ENCODE data around the gene ADGRG3.

Gene ADGRG3

DNA sequence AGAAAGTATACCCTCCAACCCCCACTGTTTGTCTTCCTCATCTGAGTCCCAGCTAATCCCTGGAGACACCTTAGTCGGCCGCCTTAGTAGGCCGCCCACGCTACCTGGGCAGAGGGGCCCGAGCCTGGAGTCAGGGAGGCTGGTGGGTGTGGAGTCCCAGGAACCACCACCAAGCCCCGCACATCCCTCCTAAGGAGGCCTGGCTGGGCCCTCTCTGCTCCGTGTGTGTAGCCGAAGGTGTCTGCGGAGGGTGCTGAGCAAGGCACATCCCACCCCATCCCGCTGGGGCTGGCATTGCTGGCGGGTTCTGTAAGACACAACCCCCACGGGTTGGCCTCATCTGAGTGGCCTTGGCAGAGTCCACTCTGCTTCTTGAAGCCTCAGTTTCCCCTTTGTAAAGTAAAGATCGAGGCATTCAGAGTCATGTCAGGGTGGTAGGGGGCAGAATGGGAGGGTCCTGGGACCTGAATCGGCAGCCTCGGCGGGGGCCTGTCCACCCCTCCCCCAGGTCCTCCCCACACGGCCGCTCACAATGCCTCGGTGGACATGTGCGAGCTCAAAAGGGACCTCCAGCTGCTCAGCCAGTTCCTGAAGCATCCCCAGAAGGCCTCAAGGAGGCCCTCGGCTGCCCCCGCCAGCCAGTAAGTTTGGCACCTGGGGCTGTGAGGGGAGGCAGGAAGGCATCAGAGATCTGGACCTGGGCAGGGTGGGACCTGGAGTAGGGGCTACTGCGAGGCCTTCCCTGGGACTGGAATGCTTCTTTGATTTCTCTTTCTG, 15.2 kb upstream of the ADGRG3 start:
- peak overlapping the region; percentile 84 for H3K27ac Mint-ChIP-seq (ENCODE audit: low read depth)
- ATAC-seq (replicated peaks; ENCODE audit: extremely low read depth, poor library complexity, severe bottlenecking) (no peak), DNase-seq (ENCODE audit: low spot score in 2 of 2) (no peak)
- H3K4me1 Mint-ChIP-seq, result peaks cover 45% of the 10 kb centered on the region
- no peak overlapping the region for H3K4me3 Mint-ChIP-seq
- peaks cover 30% of the 10 kb centered on the region for H3K36me3 Mint-ChIP-seq (ENCODE audit: insufficient read depth)
- no peaks in the 10 kb centered on the region for H3K27me3 Mint-ChIP-seq
- no peaks in the 10 kb centered on the region for H3K9me3 Mint-ChIP-seq

DNA sequence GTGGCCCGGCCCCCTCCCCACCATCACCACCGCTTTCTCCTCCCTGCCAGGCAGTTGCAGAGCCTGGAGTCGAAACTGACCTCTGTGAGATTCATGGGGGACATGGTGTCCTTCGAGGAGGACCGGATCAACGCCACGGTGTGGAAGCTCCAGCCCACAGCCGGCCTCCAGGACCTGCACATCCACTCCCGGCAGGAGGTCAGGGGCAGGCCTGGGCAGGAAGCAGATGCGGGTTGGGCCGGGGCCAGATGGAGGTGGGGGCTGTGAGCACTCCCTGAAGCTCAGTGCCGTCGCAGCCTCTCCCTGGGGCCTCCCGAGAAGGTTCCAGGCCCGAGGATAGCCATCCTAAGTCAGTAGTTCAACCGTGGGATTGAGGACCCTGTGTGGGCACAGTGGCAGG, 14.2 kb upstream of the ADGRG3 start:
- Mint-ChIP-seq H3K9me3 (no peaks in the 10 kb centered on the region), H3K4me1 (peaks cover 35% of the 10 kb centered on the region), H3K27me3 (no peaks in the 10 kb centered on the region), H3K4me3 (no peak overlapping the region), H3K36me3 (ENCODE audit: insufficient read depth) (peaks cover 34% of the 10 kb centered on the region), H3K27ac (ENCODE audit: low read depth) (peak overlapping the region; percentile 67)
- ATAC-seq (replicated peaks; ENCODE audit: extremely low read depth, poor library complexity, severe bottlenecking), result no peak
- DNase-seq (ENCODE audit: low spot score in 2 of 2), result no peak

DNA sequence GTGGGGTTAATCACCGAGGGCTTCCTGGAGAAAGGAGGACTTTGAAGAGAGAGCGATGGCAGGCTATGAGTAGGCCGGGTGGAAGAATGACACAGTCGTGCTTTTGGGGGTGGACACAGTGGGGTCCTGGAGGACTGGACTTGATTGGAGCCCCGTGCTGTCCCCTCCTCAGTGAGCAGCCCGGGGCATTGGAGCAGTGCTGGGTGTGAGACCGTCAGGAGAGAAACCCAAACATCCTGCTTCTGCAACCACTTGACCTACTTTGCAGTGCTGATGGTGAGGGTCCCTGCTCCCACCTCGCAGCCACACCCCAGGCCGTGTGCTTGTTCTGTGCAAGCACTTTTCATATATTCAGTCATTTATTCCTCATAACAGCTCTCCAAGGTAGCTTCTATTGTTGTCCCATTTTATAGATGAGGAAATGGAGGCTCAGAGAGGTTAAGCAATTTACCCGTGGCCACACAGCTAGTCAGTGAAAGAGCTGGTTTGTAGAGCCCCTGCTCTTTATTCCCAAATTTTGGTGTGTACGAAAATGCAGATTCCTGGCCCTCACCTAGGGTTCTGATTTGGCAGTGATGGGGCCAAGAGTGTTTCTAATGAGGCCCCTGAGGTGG, 11.7 kb upstream of the ADGRG3 start:
- H3K4me3 Mint-ChIP-seq, result peak overlapping the region; percentile 67
- ATAC-seq (replicated peaks; ENCODE audit: extremely low read depth, poor library complexity, severe bottlenecking) (no peak), DNase-seq (ENCODE audit: low spot score in 2 of 2) (no peak)
- no peaks in the 10 kb centered on the region for H3K27me3 Mint-ChIP-seq
- H3K9me3 Mint-ChIP-seq, result no peaks in the 10 kb centered on the region
- H3K27ac Mint-ChIP-seq (ENCODE audit: low read depth), result peak overlapping the region; percentile 57
- H3K4me1 Mint-ChIP-seq, result peaks cover 26% of the 10 kb centered on the region
- peaks cover 31% of the 10 kb centered on the region for H3K36me3 Mint-ChIP-seq (ENCODE audit: insufficient read depth)

DNA sequence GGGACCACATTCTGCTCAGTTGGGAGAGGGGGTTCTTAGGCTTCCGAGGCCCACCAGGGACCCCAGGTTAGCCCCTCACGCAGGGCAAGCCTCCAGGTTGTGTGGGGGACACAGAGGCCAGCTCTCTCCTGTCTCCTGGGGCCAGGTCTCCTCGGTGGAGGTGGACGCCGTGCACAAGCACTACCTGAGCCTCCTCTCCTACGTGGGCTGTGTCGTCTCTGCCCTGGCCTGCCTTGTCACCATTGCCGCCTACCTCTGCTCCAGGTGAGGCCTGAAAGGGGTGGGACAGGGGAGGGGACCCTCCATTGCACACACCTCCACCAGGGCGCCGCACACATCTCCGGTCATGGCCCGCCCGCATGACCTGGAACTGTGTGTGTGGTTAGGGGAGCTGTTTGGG, 10.9 kb upstream of the ADGRG3 start:
- H3K36me3 Mint-ChIP-seq (ENCODE audit: insufficient read depth), result peaks cover 29% of the 10 kb centered on the region
- no peaks in the 10 kb centered on the region for H3K27me3 Mint-ChIP-seq
- H3K27ac Mint-ChIP-seq (ENCODE audit: low read depth), result no peak overlapping the region
- H3K9me3 Mint-ChIP-seq, result no peaks in the 10 kb centered on the region
- no peak overlapping the region for H3K4me3 Mint-ChIP-seq
- H3K4me1 Mint-ChIP-seq, result peaks cover 18% of the 10 kb centered on the region
- DNase-seq (ENCODE audit: low spot score in 2 of 2) (no peak), ATAC-seq (replicated peaks; ENCODE audit: extremely low read depth, poor library complexity, severe bottlenecking) (no peak)

DNA sequence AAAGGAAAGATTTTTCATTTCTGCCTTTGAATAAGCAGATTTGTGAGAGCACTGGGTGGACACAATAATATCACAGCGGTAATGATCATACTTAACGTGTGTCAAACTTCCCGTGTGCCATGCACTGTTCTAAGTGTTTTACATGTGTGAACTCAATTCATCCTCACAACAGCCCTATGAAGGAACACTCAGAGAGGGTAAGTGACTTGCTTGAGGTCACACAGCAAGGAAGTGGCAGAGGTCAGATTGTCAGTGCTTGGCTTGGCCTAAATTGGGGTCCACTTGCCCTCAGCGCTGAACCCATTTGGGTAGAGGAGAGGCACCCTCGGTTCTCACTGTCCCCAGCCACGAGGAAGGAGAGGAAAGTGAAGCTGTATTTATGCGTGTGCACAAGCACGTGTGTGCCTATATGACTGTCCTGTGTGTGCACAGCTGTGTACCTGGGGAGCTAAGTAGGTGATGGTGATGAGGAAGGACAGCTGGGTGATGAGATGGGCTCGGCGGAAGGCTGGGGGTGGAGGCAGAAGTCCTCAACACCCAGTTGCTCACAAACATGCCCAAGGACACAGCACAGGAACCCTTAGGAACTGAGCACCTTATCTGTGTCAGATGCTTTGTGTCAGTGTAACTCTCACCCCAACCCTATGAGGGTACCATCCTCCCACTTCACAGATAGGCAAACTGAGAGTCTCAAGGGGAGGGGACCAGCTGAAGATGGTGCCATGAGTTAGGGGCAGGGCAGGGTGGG, 9.8 kb upstream of the ADGRG3 start:
- ATAC-seq (replicated peaks; ENCODE audit: extremely low read depth, poor library complexity, severe bottlenecking), result no peak
- H3K27ac Mint-ChIP-seq (ENCODE audit: low read depth), result no peak overlapping the region
- peaks cover 16% of the 10 kb centered on the region for H3K4me1 Mint-ChIP-seq
- no peaks in the 10 kb centered on the region for H3K9me3 Mint-ChIP-seq
- H3K36me3 Mint-ChIP-seq (ENCODE audit: insufficient read depth), result peaks cover 32% of the 10 kb centered on the region
- DNase-seq (ENCODE audit: low spot score in 2 of 2), result no peak
- no peak overlapping the region for H3K4me3 Mint-ChIP-seq
- no peaks in the 10 kb centered on the region for H3K27me3 Mint-ChIP-seq

DNA sequence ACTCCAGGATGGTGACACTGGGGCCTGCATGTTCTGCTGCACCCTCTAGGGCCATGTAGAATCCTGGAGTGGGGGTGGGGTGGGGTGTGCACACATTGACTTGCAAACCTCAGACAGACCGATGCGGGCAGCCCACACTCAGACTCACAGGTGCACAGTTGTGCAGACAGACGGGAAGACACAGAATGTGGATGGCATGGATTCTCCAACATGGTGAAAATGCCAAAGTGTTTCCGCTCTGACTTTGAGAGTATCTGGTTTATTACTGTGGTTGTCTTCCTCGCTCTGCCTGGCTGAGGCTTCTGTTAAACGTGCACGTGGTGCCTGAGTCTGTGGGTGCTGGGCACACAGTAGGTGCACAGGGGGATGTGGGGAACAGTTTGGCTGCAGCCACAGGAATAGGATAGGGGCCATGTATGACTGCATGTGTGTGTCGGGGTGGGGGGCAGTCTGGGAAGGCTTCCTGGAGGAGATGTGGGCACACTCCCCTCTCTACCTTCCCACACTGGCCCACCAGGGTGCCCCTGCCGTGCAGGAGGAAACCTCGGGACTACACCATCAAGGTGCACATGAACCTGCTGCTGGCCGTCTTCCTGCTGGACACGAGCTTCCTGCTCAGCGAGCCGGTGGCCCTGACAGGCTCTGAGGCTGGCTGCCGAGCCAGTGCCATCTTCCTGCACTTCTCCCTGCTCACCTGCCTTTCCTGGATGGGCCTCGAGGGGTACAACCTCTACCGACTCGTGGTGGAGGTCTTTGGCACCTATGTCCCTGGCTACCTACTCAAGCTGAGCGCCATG, 9.0 kb upstream of the ADGRG3 start:
- no peak overlapping the region for H3K4me3 Mint-ChIP-seq
- H3K36me3 Mint-ChIP-seq (ENCODE audit: insufficient read depth), result peaks cover 30% of the 10 kb centered on the region
- no peak overlapping the region for H3K27ac Mint-ChIP-seq (ENCODE audit: low read depth)
- no peak for DNase-seq (ENCODE audit: low spot score in 2 of 2)
- H3K27me3 Mint-ChIP-seq, result no peaks in the 10 kb centered on the region
- no peaks in the 10 kb centered on the region for H3K9me3 Mint-ChIP-seq
- H3K4me1 Mint-ChIP-seq, result peaks cover 16% of the 10 kb centered on the region
- ATAC-seq (replicated peaks; ENCODE audit: extremely low read depth, poor library complexity, severe bottlenecking), result no peak

DNA sequence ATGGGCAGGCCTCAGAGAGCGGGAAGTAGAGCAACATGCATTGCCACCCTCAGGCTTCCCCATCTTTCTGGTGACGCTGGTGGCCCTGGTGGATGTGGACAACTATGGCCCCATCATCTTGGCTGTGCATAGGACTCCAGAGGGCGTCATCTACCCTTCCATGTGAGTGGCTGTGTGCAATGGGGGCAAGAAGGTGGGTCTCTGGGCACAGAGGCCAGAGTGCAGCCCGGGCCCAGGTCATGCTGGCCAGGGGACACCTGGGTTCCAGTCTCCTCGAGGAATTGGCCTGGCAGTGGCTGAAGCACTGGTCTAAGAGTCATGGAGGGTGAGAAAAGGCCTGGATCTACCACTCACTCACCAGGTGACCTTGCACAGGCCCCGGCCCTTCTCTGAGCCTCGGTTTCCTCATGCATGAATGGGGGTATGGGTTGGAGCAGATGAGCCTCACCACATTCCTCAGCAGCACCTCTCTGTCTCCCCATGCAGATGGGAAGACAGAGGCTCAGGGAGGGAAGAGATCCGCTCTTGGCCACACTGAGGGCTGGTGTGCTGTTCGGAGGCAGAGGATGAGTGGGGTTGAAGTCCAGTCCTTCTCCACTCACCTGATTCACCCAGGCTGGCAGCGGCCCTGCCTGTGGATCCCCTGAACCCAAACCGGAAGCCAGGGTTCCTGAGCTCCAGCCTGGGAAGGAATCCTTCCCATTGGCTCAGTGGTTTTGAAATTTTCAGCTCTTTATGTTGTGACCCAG, 7.2 kb upstream of the ADGRG3 start:
- Mint-ChIP-seq H3K27me3 (no peaks in the 10 kb centered on the region), H3K36me3 (ENCODE audit: insufficient read depth) (peaks cover 26% of the 10 kb centered on the region), H3K4me1 (peaks cover 13% of the 10 kb centered on the region), H3K4me3 (no peak overlapping the region), H3K27ac (ENCODE audit: low read depth) (no peak overlapping the region), H3K9me3 (no peaks in the 10 kb centered on the region)
- DNase-seq (ENCODE audit: low spot score in 2 of 2) (no peak), ATAC-seq (replicated peaks; ENCODE audit: extremely low read depth, poor library complexity, severe bottlenecking) (no peak)

DNA sequence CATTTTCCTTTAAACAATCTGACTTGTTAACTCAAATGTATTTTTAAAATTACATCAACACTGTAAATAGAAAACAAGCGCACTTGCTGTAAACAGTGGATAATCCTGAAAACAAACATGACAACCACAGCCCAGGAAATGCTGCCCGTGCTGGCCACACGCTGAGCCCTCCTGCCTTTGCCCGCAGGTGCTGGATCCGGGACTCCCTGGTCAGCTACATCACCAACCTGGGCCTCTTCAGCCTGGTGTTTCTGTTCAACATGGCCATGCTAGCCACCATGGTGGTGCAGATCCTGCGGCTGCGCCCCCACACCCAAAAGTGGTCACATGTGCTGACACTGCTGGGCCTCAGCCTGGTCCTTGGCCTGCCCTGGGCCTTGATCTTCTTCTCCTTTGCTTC, 6.6 kb upstream of the ADGRG3 start:
- ATAC-seq (replicated peaks; ENCODE audit: extremely low read depth, poor library complexity, severe bottlenecking) (no peak), DNase-seq (ENCODE audit: low spot score in 2 of 2) (no peak)
- Mint-ChIP-seq H3K27me3 (no peaks in the 10 kb centered on the region), H3K4me3 (no peak overlapping the region), H3K4me1 (peaks cover 7% of the 10 kb centered on the region), H3K9me3 (no peaks in the 10 kb centered on the region), H3K36me3 (ENCODE audit: insufficient read depth) (peaks cover 26% of the 10 kb centered on the region), H3K27ac (ENCODE audit: low read depth) (no peak overlapping the region)

DNA sequence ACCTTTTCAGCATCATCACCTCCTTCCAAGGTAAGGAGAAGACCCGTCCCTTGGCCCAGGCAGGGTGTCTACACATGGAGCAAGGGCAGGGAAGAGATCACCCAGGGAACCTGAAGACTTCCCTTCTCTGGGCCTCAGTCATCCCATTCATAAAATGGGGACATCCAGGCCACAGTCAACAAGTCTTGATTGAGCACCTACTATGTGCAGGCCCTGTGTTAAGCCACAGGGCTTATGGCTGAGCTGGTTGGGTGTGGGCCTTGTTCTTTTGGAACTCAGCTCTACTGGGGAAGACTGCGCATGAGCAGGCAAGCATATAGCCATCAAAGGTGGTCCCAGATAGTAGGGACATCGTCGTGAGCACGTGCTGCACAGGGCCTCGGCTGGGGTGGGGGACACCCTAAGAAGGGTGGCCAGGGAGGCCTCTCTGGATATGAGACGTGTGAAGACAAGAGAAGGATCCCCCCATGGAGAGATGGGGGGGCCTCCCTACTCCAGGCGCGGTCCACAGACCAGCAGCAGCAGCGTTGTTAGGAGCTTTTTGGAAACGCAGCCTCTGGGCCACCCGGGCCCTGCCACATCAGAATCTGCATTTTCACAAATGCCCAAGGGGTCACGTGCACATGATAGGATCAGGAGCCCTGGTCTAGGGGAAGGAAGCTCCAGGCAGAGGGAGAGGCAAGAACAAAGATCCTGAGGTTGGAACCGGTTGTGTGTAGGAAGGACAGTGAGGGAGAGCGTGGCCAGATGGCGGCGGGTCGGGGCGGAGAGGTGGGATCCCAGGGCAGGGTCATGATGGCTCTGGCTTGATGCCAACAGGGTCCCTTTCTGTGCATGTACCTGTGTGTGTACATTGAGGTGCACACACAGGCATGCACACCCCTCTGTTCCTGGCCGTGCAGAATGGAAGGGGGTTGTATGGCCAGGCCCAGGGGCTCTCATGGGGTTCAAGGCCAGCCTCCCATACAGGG, 5.9 kb upstream of the ADGRG3 start:
- no peaks in the 10 kb centered on the region for H3K27me3 Mint-ChIP-seq
- DNase-seq (ENCODE audit: low spot score in 2 of 2) (no peak), ATAC-seq (replicated peaks; ENCODE audit: extremely low read depth, poor library complexity, severe bottlenecking) (no peak)
- no peaks in the 10 kb centered on the region for H3K9me3 Mint-ChIP-seq
- peaks cover 7% of the 10 kb centered on the region for H3K4me1 Mint-ChIP-seq
- peaks cover 26% of the 10 kb centered on the region for H3K36me3 Mint-ChIP-seq (ENCODE audit: insufficient read depth)
- no peak overlapping the region for H3K4me3 Mint-ChIP-seq
- no peak overlapping the region for H3K27ac Mint-ChIP-seq (ENCODE audit: low read depth)

DNA sequence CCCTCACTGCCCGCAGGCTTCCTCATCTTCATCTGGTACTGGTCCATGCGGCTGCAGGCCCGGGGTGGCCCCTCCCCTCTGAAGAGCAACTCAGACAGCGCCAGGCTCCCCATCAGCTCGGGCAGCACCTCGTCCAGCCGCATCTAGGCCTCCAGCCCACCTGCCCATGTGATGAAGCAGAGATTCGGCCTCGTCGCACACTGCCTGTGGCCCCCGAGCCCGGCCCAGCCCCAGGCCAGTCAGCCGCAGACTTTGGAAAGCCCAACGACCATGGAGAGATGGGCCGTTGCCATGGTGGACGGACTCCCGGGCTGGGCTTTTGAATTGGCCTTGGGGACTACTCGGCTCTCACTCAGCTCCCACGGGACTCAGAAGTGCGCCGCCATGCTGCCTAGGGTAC, 4.7 kb upstream of the ADGRG3 start:
- no peak for DNase-seq (ENCODE audit: low spot score in 2 of 2)
- Mint-ChIP-seq H3K4me1 (peaks cover 7% of the 10 kb centered on the region), H3K4me3 (no peak overlapping the region), H3K36me3 (ENCODE audit: insufficient read depth) (peaks cover 20% of the 10 kb centered on the region), H3K27me3 (no peaks in the 10 kb centered on the region), H3K9me3 (no peaks in the 10 kb centered on the region), H3K27ac (ENCODE audit: low read depth) (no peak overlapping the region)
- ATAC-seq (replicated peaks; ENCODE audit: extremely low read depth, poor library complexity, severe bottlenecking), result no peak

DNA sequence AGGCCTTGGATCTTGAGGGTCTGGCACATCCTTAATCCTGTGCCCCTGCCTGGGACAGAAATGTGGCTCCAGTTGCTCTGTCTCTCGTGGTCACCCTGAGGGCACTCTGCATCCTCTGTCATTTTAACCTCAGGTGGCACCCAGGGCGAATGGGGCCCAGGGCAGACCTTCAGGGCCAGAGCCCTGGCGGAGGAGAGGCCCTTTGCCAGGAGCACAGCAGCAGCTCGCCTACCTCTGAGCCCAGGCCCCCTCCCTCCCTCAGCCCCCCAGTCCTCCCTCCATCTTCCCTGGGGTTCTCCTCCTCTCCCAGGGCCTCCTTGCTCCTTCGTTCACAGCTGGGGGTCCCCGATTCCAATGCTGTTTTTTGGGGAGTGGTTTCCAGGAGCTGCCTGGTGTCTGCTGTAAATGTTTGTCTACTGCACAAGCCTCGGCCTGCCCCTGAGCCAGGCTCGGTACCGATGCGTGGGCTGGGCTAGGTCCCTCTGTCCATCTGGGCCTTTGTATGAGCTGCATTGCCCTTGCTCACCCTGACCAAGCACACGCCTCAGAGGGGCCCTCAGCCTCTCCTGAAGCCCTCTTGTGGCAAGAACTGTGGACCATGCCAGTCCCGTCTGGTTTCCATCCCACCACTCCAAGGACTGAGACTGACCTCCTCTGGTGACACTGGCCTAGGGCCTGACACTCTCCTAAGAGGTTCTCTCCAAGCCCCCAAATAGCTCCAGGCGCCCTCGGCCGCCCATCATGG, 4.0 kb upstream of the ADGRG3 start:
- DNase-seq (ENCODE audit: low spot score in 2 of 2) (no peak), ATAC-seq (replicated peaks; ENCODE audit: extremely low read depth, poor library complexity, severe bottlenecking) (no peak)
- Mint-ChIP-seq H3K9me3 (no peaks in the 10 kb centered on the region), H3K27me3 (no peaks in the 10 kb centered on the region), H3K4me1 (peaks cover 13% of the 10 kb centered on the region), H3K36me3 (ENCODE audit: insufficient read depth) (peaks cover 21% of the 10 kb centered on the region), H3K27ac (ENCODE audit: low read depth) (no peak overlapping the region), H3K4me3 (no peak overlapping the region)
